Transverse colon (tissue), 4 donors: Measurements from ENCODE around the gene DNAI2. TPM values are rescaled to one million over a fixed set of nuclear protein-coding genes. Genes with fewer than 3 reads are reported as not detected.

ENCODE experiments used
- DNase-seq: peaks from one replicate; pipeline ENCODE4 v3.0.0-alpha.2; 2019
- H3K27ac ChIP-seq, 4 donors: fragments of 200-600 bp; sonication (generic); 2 replicates each; pipeline ENCODE4 v1.5.1; 2016 to 2018; ENCODE audit warnings: inconsistent platforms in 4 of 4
- H3K27me3 ChIP-seq: fragments of 200-600 bp; sonication (generic); 2 replicates; pipeline ENCODE4 v1.5.1; 2017; ENCODE audit warnings: inconsistent platforms
- H3K36me3 ChIP-seq, 4 donors: fragments of 200-600 bp; sonication (generic); 2 replicates each; pipeline ENCODE4 v1.5.1; 2017 to 2019; ENCODE audit warnings: inconsistent platforms in 4 of 4
- H3K4me1 ChIP-seq, 4 donors: fragments of 200-600 bp; sonication (generic); 2 replicates each; pipeline ENCODE4 v1.5.1; 2017 to 2020; ENCODE audit warnings: inconsistent platforms in 4 of 4
- H3K4me3 ChIP-seq, 4 donors: fragments of 200-600 bp; sonication (generic); 1 replicate in 1 of 4; 2 replicates in 3 of 4; pipeline versions ENCODE4 v1.5.1 to v1.6.1; 2017 to 2019; ENCODE audit warnings: inconsistent platforms in 4 of 4
- H3K9me3 ChIP-seq, 2 donors: fragments of 200-600 bp; sonication (generic); 2 replicates each; pipeline ENCODE4 v1.5.1; 2017 to 2019; ENCODE audit warnings: inconsistent platforms in 2 of 2
- CTCF ChIP-seq, 5 experiments: fragments of 200-600 bp in 3 of 5; fragments of 450-650 bp in 2 of 5; sonication (generic) in 3 of 5; IDR thresholded peaks; 1 replicate in 2 of 5; 2 replicates in 3 of 5; pipeline ENCODE4 v1.5.1; 2016 to 2017; ENCODE audit warnings: antibody characterized with exemption in 5 of 5, inconsistent platforms in 3 of 5, mild to moderate bottlenecking in 2 of 5, moderate library complexity in 1 of 5
- EP300 ChIP-seq: sonication (generic); formaldehyde crosslinking; IDR thresholded peaks from one replicate; pipeline ENCODE4 v1.6.1; 2017; ENCODE audit warnings: antibody characterized with exemption, low read depth
- POLR2A ChIP-seq: fragments of 450-650 bp; IDR thresholded peaks from one replicate; pipeline ENCODE4 v1.6.1; 2016; ENCODE audit warnings: antibody characterized with exemption, mild to moderate bottlenecking, moderate library complexity
- POLR2AphosphoS5 ChIP-seq, 3 donors: sonication (generic); formaldehyde crosslinking; IDR thresholded peaks; one replicate each; pipeline ENCODE4 v1.6.1; 2016; ENCODE audit warnings: antibody characterized with exemption in 3 of 3
- WGBS, 2 donors: methylation state at CpG; one replicate each; pipeline ENCODE4 v1.1.5; 2018; ENCODE audit warnings: low coverage in 1 of 2; 5-methylcytosine and 5-hydroxymethylcytosine counted together
- in situ Hi-C, 4 donors: fragments of 200-750 bp; cut with MboI; loops; one replicate each; pipeline versions ENCODE4 v1.15.0 to v1.15.1; 2017; ENCODE audit warnings: low sequenced_read_pairs in 3 of 4, low pct_ligation_motif_present in 1 of 4, low pct_unique_long_range_greater_than_20kb in 1 of 4
- intact Hi-C: fragments of 100-400 bp; cut with DNase I; formaldehyde crosslinking; loops from one replicate; pipeline ENCODE4 v1.15.1; 2023; ENCODE audit warnings: low total_unique reads
- total RNA-seq, 4 donors: library from RNA; depleted of rRNA; stranded (reverse); fragments of >200 nt; gene quantifications; one replicate each; pipeline ENCODE4 v1.1.0, GENCODE V29; 2016

DNAI2 gene
- total RNA-seq, 4 donors from 2014 or later = not detected

- H3K36me3 ChIP-seq = no peaks in the 10 kb centered on the region
- intact Hi-C loops = no loop called here
- in situ Hi-C loops = loop anchor here in 2 of 4 donors (25.0 kb wide), 1 partner anchor 146 kb away; the partner anchor contains the start of genes RPL38 (in 2 of the 2) and TTYH2 (in 2 of the 2)
These were observed 84.7 kb downstream of the DNAI2 start for GRCh38 chr17:74358697-74359096.

DNA sequence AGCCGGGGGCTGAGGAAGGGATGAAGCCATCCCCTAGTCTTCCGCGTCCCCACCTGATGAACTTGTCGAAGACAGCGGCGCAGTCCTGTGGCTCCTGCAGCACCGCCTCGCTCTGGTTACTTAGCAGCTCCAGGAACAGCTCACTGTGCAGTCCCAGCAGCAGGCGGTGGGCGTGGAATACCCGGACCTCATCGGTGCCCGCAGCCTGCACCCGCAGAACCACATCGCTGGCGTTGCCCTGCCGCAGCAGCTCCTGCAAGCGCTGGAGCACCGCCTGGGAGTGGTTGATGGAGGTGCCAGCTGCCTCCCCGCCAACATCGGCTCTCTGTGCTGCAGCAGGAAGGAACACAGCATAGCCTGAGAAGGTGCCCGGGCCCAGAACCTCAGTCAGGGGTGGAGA, 85.9 kb downstream of the DNAI2 start:
- H3K4me1 ChIP-seq = peaks cover 0 to 13% (median 10%) of the 10 kb centered on the region in 4 donors
- no peak overlapping the region for H3K27ac ChIP-seq
- 20 to 94% methylated on average over 1 to 19 of the region's 22 CpGs for WGBS, 2 donors
- in situ Hi-C loops = loop anchor here in 3 of 4 donors (10.0 to 25.0 kb wide), 2 partner anchors 55 to 148 kb away; partner anchors contain the start of genes RPL38 (in 2 of the 3) and TTYH2 (in 2 of the 3)
- no peak for TF ChIP-seq EP300
- TF ChIP-seq POLR2A = no peak
- peaks cover 80% of the 10 kb centered on the region for H3K27me3 ChIP-seq
- intact Hi-C loops = loop anchor here (10.0 kb wide), 1 partner anchor 155 kb away; the partner anchor contains the start of gene RPL38
- no peak overlapping the region for H3K4me3 ChIP-seq
- no peaks in the 10 kb centered on the region for H3K36me3 ChIP-seq
- no peaks in the 10 kb centered on the region for H3K9me3 ChIP-seq
- DNase-seq = no peak

More at GRCh38 chr17:74358697-74359096, 84.7 kb downstream of the DNAI2 start:
- DNase-seq = no peak
- H3K9me3 ChIP-seq = no peaks in the 10 kb centered on the region
- H3K27me3 ChIP-seq = peaks cover 92% of the 10 kb centered on the region
- no peak for TF ChIP-seq CTCF (IDR thresholded peaks at IDR 0.05)
- no peak for TF ChIP-seq POLR2A
- TF ChIP-seq POLR2AphosphoS5 (IDR thresholded peaks at IDR 0.05) = no peak
- 38 to 79% methylated on average over 4 to 9 of the region's 9 CpGs for WGBS, 2 donors
- H3K27ac ChIP-seq = no peak overlapping the region
- H3K4me1 ChIP-seq = peaks cover 0 to 13% (median 10%) of the 10 kb centered on the region in 4 donors
- H3K4me3 ChIP-seq = no peak overlapping the region

GRCh38 chr17:74360899-74361229, 86.8 kb downstream of the DNAI2 start:
- peaks cover 70% of the 10 kb centered on the region for H3K27me3 ChIP-seq
- in situ Hi-C loops = loop anchor here in 3 of 4 donors (10.0 to 25.0 kb wide), 2 partner anchors 56 to 149 kb away; partner anchors contain the start of genes RPL38 (in 2 of the 3) and TTYH2 (in 2 of the 3)
- intact Hi-C loops = loop anchor here (10.0 kb wide), 1 partner anchor 156 kb away; the partner anchor contains the start of gene RPL38
- no peak for DNase-seq
- peaks cover 0 to 13% (median 10%) of the 10 kb centered on the region in 4 donors for H3K4me1 ChIP-seq
- no peak for TF ChIP-seq EP300
- no peak for TF ChIP-seq CTCF (IDR thresholded peaks at IDR 0.05)
- no peak for TF ChIP-seq POLR2AphosphoS5 (IDR thresholded peaks at IDR 0.05)
- TF ChIP-seq POLR2A = no peak
- no peaks in the 10 kb centered on the region for H3K9me3 ChIP-seq
- H3K4me3 ChIP-seq = no peak overlapping the region
- no peaks in the 10 kb centered on the region for H3K36me3 ChIP-seq
- H3K27ac ChIP-seq = no peak overlapping the region
- 16 to 64% methylated on average over 5 to 7 of the region's 7 CpGs for WGBS, 2 donors

DNA sequence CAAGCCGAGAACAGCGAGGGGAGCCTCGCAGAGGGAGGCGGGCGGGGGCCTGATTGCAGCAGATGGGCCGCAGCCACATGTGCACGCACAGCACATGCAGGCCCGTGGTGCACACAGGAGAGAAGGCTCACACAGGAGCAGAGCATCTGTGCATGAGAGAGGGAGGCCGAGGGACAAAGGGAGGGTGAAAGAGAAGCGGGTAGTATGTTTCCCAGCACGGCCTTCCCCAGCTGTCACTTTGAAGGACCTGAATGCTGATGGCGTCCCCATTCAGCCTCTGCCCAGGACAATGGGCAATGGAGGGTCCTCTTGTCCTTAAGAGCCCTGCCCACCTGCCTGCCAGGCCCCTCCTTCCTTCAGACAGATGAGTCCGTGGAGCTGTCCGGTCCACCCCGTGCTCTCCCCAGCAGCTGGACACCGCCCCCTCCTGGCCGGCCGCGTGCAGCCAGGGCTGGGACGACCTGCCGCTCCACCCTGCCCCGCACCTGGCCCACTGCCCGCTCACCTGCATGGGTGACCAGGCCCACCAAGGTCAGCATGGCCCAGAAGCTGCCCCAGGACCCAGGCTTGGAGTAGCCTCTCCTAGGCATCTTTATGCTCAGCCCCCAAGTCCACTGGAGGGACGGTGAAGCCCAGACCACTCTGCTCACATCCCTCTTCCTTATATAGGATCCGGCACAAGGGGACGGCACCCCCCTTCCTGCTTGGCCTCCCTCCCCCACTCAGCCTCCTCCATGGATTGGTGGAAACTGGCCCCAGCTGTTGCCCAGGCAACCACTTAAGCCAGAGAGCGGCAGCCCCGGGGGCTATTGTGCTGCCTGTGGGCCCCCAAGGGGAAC, 87.4 kb downstream of the DNAI2 start, which contains the start of gene BTBD17:
TSS of gene BTBD17 (minus strand) at position 639 of the 839 bp plus-strand sequence. CDS start at position 590, 49 bp downstream.
- TF ChIP-seq POLR2AphosphoS5 (IDR thresholded peaks at IDR 0.05) (no peak), POLR2A (no peak), CTCF (IDR thresholded peaks at IDR 0.05) (peak; percentile 57 to 73 (median 65)), EP300 (no peak)
- intact Hi-C loops = loop anchor here (10.0 kb wide), 1 partner anchor 157 kb away; the partner anchor contains the start of gene RPL38
- 27 to 50% methylated on average over 3 to 17 of the region's 28 CpGs for WGBS, 2 donors
- peaks cover 64% of the 10 kb centered on the region for H3K27me3 ChIP-seq
- no peaks in the 10 kb centered on the region for H3K36me3 ChIP-seq
- in situ Hi-C loops = loop anchor here in 3 of 4 donors (10.0 to 25.0 kb wide), 2 partner anchors 57 to 149 kb away; partner anchors contain the start of genes RPL38 (in 2 of the 3) and TTYH2 (in 2 of the 3)
- H3K4me1 ChIP-seq = peaks cover 0 to 13% (median 10%) of the 10 kb centered on the region in 4 donors
- no peak within 1 kb of the TSS for H3K4me3 ChIP-seq
- no peaks in the 10 kb centered on the region for H3K9me3 ChIP-seq
- peak; percentile 61 for DNase-seq
- no peak within 1 kb of the TSS for H3K27ac ChIP-seq
